Heart right ventricle (tissue), 16 donors: ENCODE results near the gene TTC7B. TPM values are rescaled to one million over a fixed set of nuclear protein-coding genes. Genes with fewer than 3 reads are reported as not detected.

Experiments
- ATAC-seq, 8 donors: fragments of 200-7000 bp; cut with Tn5 transposase; one replicate each; pipeline ENCODE4 v1.9.1; 2020; ENCODE audit warnings: mild to moderate bottlenecking in 8 of 8, moderate library complexity in 8 of 8, moderate number of reproducible peaks in 1 of 8
- DNase-seq, 2 donors: peaks; one replicate each; pipeline ENCODE4 v3.0.0-alpha.2; 2020
- H3K27ac ChIP-seq, 10 donors: fragments of 200-600 bp; sonication (generic) in 2 of 10; one replicate each; pipeline versions ENCODE4 v1.5.0 to v1.8.0; 2020 to 2022; ENCODE audit warnings: mild to moderate bottlenecking in 3 of 10
- H3K27me3 ChIP-seq, 7 donors: fragments of 200-600 bp; one replicate each; pipeline ENCODE4 v1.8.0; 2021 to 2022; ENCODE audit warnings: mild to moderate bottlenecking in 2 of 7
- H3K36me3 ChIP-seq, 9 donors: fragments of 200-600 bp; sonication (generic) in 1 of 9; one replicate each; pipeline versions ENCODE4 v1.5.0 to v1.8.0; 2020 to 2022; ENCODE audit warnings: mild to moderate bottlenecking in 2 of 9
- H3K4me1 ChIP-seq, 9 donors: fragments of 200-600 bp; sonication (generic) in 1 of 9; one replicate each; pipeline versions ENCODE4 v1.5.0 to v1.8.0; 2020 to 2022; ENCODE audit warnings: mild to moderate bottlenecking in 4 of 9
- H3K4me3 ChIP-seq, 10 donors: fragments of 200-600 bp; sonication (generic) in 2 of 10; one replicate each; pipeline versions ENCODE4 v1.5.0 to v1.8.0; 2020 to 2022; ENCODE audit warnings: mild to moderate bottlenecking in 7 of 10, moderate library complexity in 2 of 10
- H3K9me3 ChIP-seq, 11 donors: fragments of 200-600 bp in 10 of 11; sonication (generic) in 2 of 11; one replicate each; pipeline versions ENCODE4 v1.5.0 to v1.8.0; 2013 to 2022; ENCODE audit warnings: mild to moderate bottlenecking in 2 of 11, control low read depth in 1 of 11, moderate library complexity in 1 of 11
- WGBS, 2 donors: extraction: QIAGEN DNeasy Blood & Tissue Kit; methylation state at CpG; one replicate each; pipeline ENCODE4 v1.1.7; 2013; ENCODE audit warnings: inconsistent platforms in 1 of 2; 5-methylcytosine and 5-hydroxymethylcytosine counted together
- intact Hi-C, 10 donors: fragments of 100-400 bp; cut with DNase I; formaldehyde crosslinking; loops; one replicate each; pipeline versions ENCODE4 v1.11.1 to v1.14.2; 2022
- polyA plus RNA-seq, 2 donors: library from polyadenylated mRNA; stranded (reverse); fragments of 200-250 nt; gene quantifications; one replicate each; pipeline ENCODE4 v1.2.3, GENCODE V29; 2013
- total RNA-seq, 10 donors: library from RNA; stranded (reverse); fragmentation: NEBNext Ultra II Directional in 3 of 10; extraction: Animal tissue kit (Norgen Biotek cat#: 25700) in 3 of 10; gene quantifications; one replicate each; pipeline versions ENCODE4 v1.2.1 to v1.2.4, GENCODE V29; 2021 to 2023
- TF ChIP-seq, protein P1 (sequence below), 9 donors: fragments of 200-600 bp; sonication (generic) in 2 of 9; IDR thresholded peaks; one replicate each; pipeline versions ENCODE4 v1.5.0 to v1.8.0; 2021 to 2022; ENCODE audit warnings: antibody characterized with exemption in 9 of 9, mild to moderate bottlenecking in 5 of 9, moderate library complexity in 1 of 9
- donor health status: Arrhythmogenic right ventricular cardiomyopathy.
- donor health status: ischemic (EF 13 %, LVEDD 7.1; RV severe dilation, severe dysfunction).
- donor health status: healthy with polysubstance abuse.
- donor health status: DM: no; HTN: yes; CAD: no.
- donor health status: DM: no; HTN: no; CAD: no.
- donor health status: ischemic (EF 25% LVEDD 6.9; RV normal size, moderate dysfunction).
- donor health status: ischemic (EF 25% LVEDD 5.7; RV mildly dilated, moderate dysfunction).
- donor health status: healthy.
- donor health status: DM: yes; HTN: yes; CAD: no.
- donor health status: Ischemic cardiomyopathy.
- donor health status: ischemic (EF 35%, LVEDD 5.7; RV mildly dilated, moderate dysfunction).
- donor health status: nonischemic (EF 11% LVEDD 7.7; RV severe dilation, severe dysfunction).
- donor health status: DM: yes; HTN: yes; CAD: no.
- donor health status: PGD.
- donor health status: ischemic (EF 29% LVEDD 5.4; RV normal size, mild dysfunction).
- donor health status: nonischemic (EF 23%, LVEDD 6.1; RV moderate dilation, normal function).

The TTC7B gene
- total and polyA plus RNA-seq, 12 donors: 23.0 to 79.4 (median 65.5) TPM

DNA sequence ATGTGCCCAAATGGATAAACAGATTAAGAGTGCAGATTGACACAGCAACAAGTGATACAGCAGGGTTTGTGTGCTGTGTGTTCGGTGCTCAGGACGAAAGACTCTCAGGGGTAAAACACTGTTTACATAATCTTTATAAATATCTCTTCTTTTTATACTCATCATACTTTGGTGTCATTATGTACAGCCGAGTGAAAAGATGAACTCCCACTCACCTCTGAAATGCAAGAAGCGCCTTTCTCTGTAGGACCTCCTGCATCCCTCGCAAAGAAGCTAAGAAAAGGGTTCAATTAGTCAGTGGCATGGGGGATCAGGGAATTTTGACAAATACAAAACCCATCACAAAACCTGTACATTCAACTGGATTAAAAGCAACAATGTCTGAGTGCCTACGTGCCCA, 163.6 kb downstream of the TTC7B start:
- H3K27me3 ChIP-seq: no peaks in the 10 kb centered on the region
- DNase-seq (no peak), ATAC-seq (no peak)
- peaks cover 0 to 25% (median 7%) of the 10 kb centered on the region in 9 donors for H3K4me1 ChIP-seq
- H3K9me3 ChIP-seq: no peaks in the 10 kb centered on the region
- H3K27ac ChIP-seq: no peak overlapping the region
- TF ChIP-seq, protein P1, sequence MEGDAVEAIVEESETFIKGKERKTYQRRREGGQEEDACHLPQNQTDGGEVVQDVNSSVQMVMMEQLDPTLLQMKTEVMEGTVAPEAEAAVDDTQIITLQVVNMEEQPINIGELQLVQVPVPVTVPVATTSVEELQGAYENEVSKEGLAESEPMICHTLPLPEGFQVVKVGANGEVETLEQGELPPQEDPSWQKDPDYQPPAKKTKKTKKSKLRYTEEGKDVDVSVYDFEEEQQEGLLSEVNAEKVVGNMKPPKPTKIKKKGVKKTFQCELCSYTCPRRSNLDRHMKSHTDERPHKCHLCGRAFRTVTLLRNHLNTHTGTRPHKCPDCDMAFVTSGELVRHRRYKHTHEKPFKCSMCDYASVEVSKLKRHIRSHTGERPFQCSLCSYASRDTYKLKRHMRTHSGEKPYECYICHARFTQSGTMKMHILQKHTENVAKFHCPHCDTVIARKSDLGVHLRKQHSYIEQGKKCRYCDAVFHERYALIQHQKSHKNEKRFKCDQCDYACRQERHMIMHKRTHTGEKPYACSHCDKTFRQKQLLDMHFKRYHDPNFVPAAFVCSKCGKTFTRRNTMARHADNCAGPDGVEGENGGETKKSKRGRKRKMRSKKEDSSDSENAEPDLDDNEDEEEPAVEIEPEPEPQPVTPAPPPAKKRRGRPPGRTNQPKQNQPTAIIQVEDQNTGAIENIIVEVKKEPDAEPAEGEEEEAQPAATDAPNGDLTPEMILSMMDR (IDR thresholded peaks at IDR 0.05): no peak
- WGBS, 2 donors: 85 to 93% methylated on average over 6 of the region's 6 CpGs
- no peak overlapping the region for H3K4me3 ChIP-seq
- peaks cover 0 to 68% (median 5%) of the 10 kb centered on the region in 9 donors for H3K36me3 ChIP-seq
- intact Hi-C loops: no loop called here

DNA sequence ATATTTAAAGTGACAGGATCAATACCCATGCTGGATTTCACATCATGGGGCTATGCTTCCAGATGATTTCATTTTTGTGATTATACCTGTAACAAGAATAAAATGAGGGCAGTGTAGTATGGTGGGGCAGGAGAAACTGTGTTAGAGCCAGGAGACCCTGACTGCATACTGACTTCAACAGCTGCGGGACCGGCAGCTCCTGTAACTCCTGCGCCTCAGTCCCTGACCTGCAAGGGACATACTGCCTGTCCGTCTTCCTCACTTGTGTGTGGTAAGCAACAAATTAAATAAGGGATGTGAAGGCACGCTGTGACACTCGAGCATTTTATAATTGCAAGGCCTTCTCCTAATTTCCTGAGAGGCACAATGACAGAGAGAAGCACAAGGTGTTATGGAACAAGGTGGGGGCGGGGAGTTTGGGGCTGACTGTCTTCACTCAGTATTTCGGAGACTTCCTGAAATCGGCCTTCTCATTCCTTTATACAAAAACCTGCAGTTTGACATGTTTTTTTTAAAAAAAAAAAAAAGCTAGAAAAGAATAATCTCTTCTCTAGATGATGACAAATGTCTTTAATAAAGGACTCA, 164.2 kb downstream of the TTC7B start:
- TF ChIP-seq, protein P1 (IDR thresholded peaks at IDR 0.05): no peak
- no peak for DNase-seq
- Histone ChIP-seq H3K27me3 (no peaks in the 10 kb centered on the region), H3K4me1 (peaks cover 0 to 23% (median 4%) of the 10 kb centered on the region in 9 donors), H3K9me3 (no peaks in the 10 kb centered on the region), H3K36me3 (peaks cover 0 to 65% (median 5%) of the 10 kb centered on the region in 9 donors), H3K4me3 (no peak overlapping the region), H3K27ac (no peak overlapping the region)
- ATAC-seq: no peak
- WGBS, 2 donors: 81 to 82% methylated on average over 9 of the region's 9 CpGs
- intact Hi-C loops: no loop called here

DNA sequence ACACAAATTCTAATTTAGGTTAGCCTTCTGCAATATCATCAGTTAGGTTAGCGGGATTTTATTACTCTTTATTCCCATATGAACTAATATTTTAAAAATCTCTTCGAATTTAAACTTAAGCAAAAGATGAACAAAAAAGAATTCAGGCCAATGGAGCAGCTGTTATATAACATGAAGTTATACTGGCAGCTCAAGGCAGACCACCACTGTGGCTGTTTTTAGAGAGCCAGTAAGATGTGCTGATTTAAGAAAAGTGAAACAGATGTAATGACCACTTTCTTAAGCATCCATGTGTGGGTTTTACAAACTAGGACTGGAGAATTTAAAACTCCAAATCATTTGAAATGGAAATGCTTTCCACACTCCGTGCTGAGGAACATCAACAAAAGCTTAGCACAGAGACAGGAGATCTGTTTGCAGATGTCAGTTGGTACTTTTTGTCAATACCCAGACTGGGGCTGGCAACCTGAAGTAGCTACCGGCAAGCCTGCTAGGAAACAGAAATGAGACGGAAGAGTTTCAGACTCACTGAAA, 164.9 kb downstream of the TTC7B start:
- peaks cover 0 to 65% (median 5%) of the 10 kb centered on the region in 9 donors for H3K36me3 ChIP-seq
- TF ChIP-seq, protein P1 (IDR thresholded peaks at IDR 0.05): no peak
- no peaks in the 10 kb centered on the region for H3K27me3 ChIP-seq
- ATAC-seq (no peak), DNase-seq (no peak)
- 83 to 84% methylated on average over 5 of the region's 5 CpGs for WGBS, 2 donors
- no peaks in the 10 kb centered on the region for H3K9me3 ChIP-seq
- H3K27ac ChIP-seq: no peak overlapping the region
- no peak overlapping the region for H3K4me3 ChIP-seq
- intact Hi-C loops: no loop called here
- H3K4me1 ChIP-seq: peaks cover 0 to 18% (median 4%) of the 10 kb centered on the region in 9 donors

DNA sequence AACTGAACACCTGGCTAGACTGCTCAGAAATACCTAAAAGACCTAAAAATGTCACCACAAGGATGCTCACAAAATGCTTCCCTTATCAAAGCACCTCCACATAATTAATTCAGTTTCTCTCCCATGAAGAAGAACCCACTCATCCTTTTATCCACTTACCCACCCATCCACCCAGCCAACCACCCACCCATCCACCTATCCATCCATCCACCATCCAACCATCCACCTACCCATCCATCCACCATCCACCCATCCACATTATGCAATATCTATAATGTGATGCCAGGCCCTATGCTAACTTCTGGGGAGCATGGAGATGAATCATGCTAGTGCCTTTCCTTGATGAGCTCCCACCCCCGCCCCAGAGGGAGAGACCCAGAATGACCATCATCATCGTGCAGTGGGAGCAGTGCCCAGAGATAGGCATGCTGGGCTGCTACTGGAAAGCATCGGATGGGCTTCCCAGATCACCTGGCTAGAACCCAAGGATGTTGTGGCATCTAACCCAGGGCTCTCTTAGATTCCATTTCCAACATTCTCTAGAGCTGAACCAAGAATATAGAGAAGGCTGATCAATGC, 166.6 kb downstream of the TTC7B start:
- H3K36me3 ChIP-seq: peaks cover 0 to 65% (median 5%) of the 10 kb centered on the region in 9 donors
- TF ChIP-seq, protein P1 (IDR thresholded peaks at IDR 0.05): no peak
- ATAC-seq: no peak
- H3K27me3 ChIP-seq: no peaks in the 10 kb centered on the region
- no peak overlapping the region for H3K27ac ChIP-seq
- no peaks in the 10 kb centered on the region for H3K9me3 ChIP-seq
- H3K4me1 ChIP-seq: peaks cover 0 to 22% (median 5%) of the 10 kb centered on the region in 9 donors
- no peak overlapping the region for H3K4me3 ChIP-seq
- 74 to 81% methylated on average over 3 of the region's 3 CpGs for WGBS, 2 donors
- no peak for DNase-seq
- intact Hi-C loops: no loop called here
